Measurements from ENCODE around the gene BASP1.

GRCh38 chr5:17174965-17175364 lies 42.5 kb upstream of the BASP1 start:
- TF ChIP-seq POLR2A (IDR thresholded peaks at IDR 0.05; ENCODE audit: low read depth, low read length) (no peak), TAF1 (IDR thresholded peaks at IDR 0.05; ENCODE audit: low read depth, low read length) (no peak), POLR2AphosphoS5 (IDR thresholded peaks at IDR 0.05; ENCODE audit: low read depth, low read length) (no peak), SPI1 (IDR thresholded peaks at IDR 0.05; ENCODE audit: low read depth, low read length) (no peak), PAX5 (IDR thresholded peaks at IDR 0.05; ENCODE audit: insufficient read depth, low read length, severe bottlenecking) (no peak)
